ENCODE results near the gene CCBE1.
A peak's percentile ranks its signal among the peaks of the same experiment; 100 is the strongest.

CCBE1 gene

GRCh38 chr18:59663096-59663495 lies 34.1 kb downstream of the CCBE1 start:
- Histone ChIP-seq H2BK12ac (ENCODE audit: low read length) (no peak overlapping the region), H2BK120ac (ENCODE audit: insufficient read depth, low read length, poor library complexity) (no peak overlapping the region), H2BK5ac (ENCODE audit: low read depth, low read length, poor library complexity) (no peak overlapping the region), H3K9me3 (ENCODE audit: insufficient read depth, low read depth, low read length) (no peaks in the 10 kb centered on the region), H3K79me2 (ENCODE audit: control insufficient read depth, insufficient read depth, low read length, poor library complexity) (no peaks in the 10 kb centered on the region), H3K27me3 (ENCODE audit: insufficient read depth, low read length) (no peaks in the 10 kb centered on the region), H3K27ac (ENCODE audit: low read depth, low read length) (no peak overlapping the region), H3K4me2 (ENCODE audit: low read length) (no peak overlapping the region), H3K79me1 (ENCODE audit: low read length) (peaks cover 2% of the 10 kb centered on the region), H4K8ac (ENCODE audit: low read depth, low read length) (no peak overlapping the region), H2AFZ (ENCODE audit: insufficient read depth, low read length, poor library complexity) (no peak overlapping the region), H3K36me3 (ENCODE audit: control insufficient read depth in 1 of 2, insufficient read depth in 2 of 2, low read length in 2 of 2) (no peaks in the 10 kb centered on the region), H3K14ac (ENCODE audit: low read length) (no peak overlapping the region), H3K23ac (ENCODE audit: low read length) (no peak overlapping the region), H3K9ac (ENCODE audit: low read length) (no peak overlapping the region), H3K18ac (ENCODE audit: low read length) (no peak overlapping the region), H3K4me3 (ENCODE audit: low read depth, low read length) (no peak overlapping the region), H4K91ac (ENCODE audit: low read depth, low read length) (no peak overlapping the region), H3K4ac (ENCODE audit: low read depth, low read length) (no peak overlapping the region), H4K12ac (ENCODE audit: low read depth, low read length) (no peak overlapping the region), H3K4me1 (ENCODE audit: control insufficient read depth in 1 of 2, insufficient read depth in 2 of 2, low read length in 2 of 2) (no peaks in the 10 kb centered on the region), H2AK5ac (ENCODE audit: low read length) (no peak overlapping the region)
- no CpG with 5 or more reads among the region's 1 CpG for WGBS (ENCODE audit: extremely low coverage, insufficient coverage, insufficient read length)
- DNase-seq = peak in 1 of 2 donors; percentile 32

GRCh38 chr18:59661891-59662701 lies 35.1 kb downstream of the CCBE1 start:
- Histone ChIP-seq H2AFZ (ENCODE audit: insufficient read depth, low read length, poor library complexity) (no peak overlapping the region), H3K23ac (ENCODE audit: low read length) (no peak overlapping the region), H3K9ac (ENCODE audit: low read length) (no peak overlapping the region), H4K8ac (ENCODE audit: low read depth, low read length) (no peak overlapping the region), H4K91ac (ENCODE audit: low read depth, low read length) (no peak overlapping the region), H4K12ac (ENCODE audit: low read depth, low read length) (no peak overlapping the region), H3K79me1 (ENCODE audit: low read length) (peaks cover 2% of the 10 kb centered on the region), H2BK12ac (ENCODE audit: low read length) (no peak overlapping the region), H3K4me1 (ENCODE audit: control insufficient read depth in 1 of 2, insufficient read depth in 2 of 2, low read length in 2 of 2) (no peaks in the 10 kb centered on the region), H3K14ac (ENCODE audit: low read length) (no peak overlapping the region), H3K18ac (ENCODE audit: low read length) (no peak overlapping the region), H3K9me3 (ENCODE audit: insufficient read depth, low read depth, low read length) (no peaks in the 10 kb centered on the region), H3K27ac (ENCODE audit: low read depth, low read length) (no peak overlapping the region), H3K4me2 (ENCODE audit: low read length) (no peak overlapping the region), H3K79me2 (ENCODE audit: control insufficient read depth, insufficient read depth, low read length, poor library complexity) (no peaks in the 10 kb centered on the region), H3K36me3 (ENCODE audit: control insufficient read depth in 1 of 2, insufficient read depth in 2 of 2, low read length in 2 of 2) (no peaks in the 10 kb centered on the region), H3K4ac (ENCODE audit: low read depth, low read length) (no peak overlapping the region), H2AK5ac (ENCODE audit: low read length) (no peak overlapping the region), H2BK120ac (ENCODE audit: insufficient read depth, low read length, poor library complexity) (no peak overlapping the region), H2BK5ac (ENCODE audit: low read depth, low read length, poor library complexity) (no peak overlapping the region), H3K4me3 (ENCODE audit: low read depth, low read length) (no peak overlapping the region), H3K27me3 (ENCODE audit: insufficient read depth, low read length) (no peaks in the 10 kb centered on the region)
- DNase-seq = peak; percentile 28 to 39
- WGBS (ENCODE audit: extremely low coverage, insufficient coverage, insufficient read length) = no CpG with 5 or more reads among the region's 2 CpGs

GRCh38 chr18:59660786-59661743 lies 36.2 kb downstream of the CCBE1 start:
- H2BK5ac ChIP-seq (ENCODE audit: low read depth, low read length, poor library complexity) = no peak overlapping the region
- DNase-seq = peak in 1 of 2 donors; percentile 73
- no peak overlapping the region for H3K14ac ChIP-seq (ENCODE audit: low read length)
- H2AFZ ChIP-seq (ENCODE audit: insufficient read depth, low read length, poor library complexity) = no peak overlapping the region
- no peak overlapping the region for H3K9ac ChIP-seq (ENCODE audit: low read length)
- H3K23ac ChIP-seq (ENCODE audit: low read length) = no peak overlapping the region
- no peak overlapping the region for H3K27ac ChIP-seq (ENCODE audit: low read depth, low read length)
- H3K79me1 ChIP-seq (ENCODE audit: low read length) = peaks cover 2% of the 10 kb centered on the region
- no peaks in the 10 kb centered on the region for H3K27me3 ChIP-seq (ENCODE audit: insufficient read depth, low read length)
- WGBS (ENCODE audit: extremely low coverage, insufficient coverage, insufficient read length) = no CpG with 5 or more reads among the region's 8 CpGs
- H3K4me1 ChIP-seq (ENCODE audit: control insufficient read depth in 1 of 2, insufficient read depth in 2 of 2, low read length in 2 of 2) = no peaks in the 10 kb centered on the region
- no peak overlapping the region for H4K91ac ChIP-seq (ENCODE audit: low read depth, low read length)
- H3K36me3 ChIP-seq (ENCODE audit: control insufficient read depth in 1 of 2, insufficient read depth in 2 of 2, low read length in 2 of 2) = no peaks in the 10 kb centered on the region
- H4K8ac ChIP-seq (ENCODE audit: low read depth, low read length) = no peak overlapping the region
- H3K79me2 ChIP-seq (ENCODE audit: control insufficient read depth, insufficient read depth, low read length, poor library complexity) = no peaks in the 10 kb centered on the region
- no peak overlapping the region for H4K12ac ChIP-seq (ENCODE audit: low read depth, low read length)
- H3K18ac ChIP-seq (ENCODE audit: low read length) = no peak overlapping the region
- H2BK120ac ChIP-seq (ENCODE audit: insufficient read depth, low read length, poor library complexity) = no peak overlapping the region
- no peak overlapping the region for H3K4me3 ChIP-seq (ENCODE audit: low read depth, low read length)
- H2BK12ac ChIP-seq (ENCODE audit: low read length) = no peak overlapping the region
- H3K4ac ChIP-seq (ENCODE audit: low read depth, low read length) = no peak overlapping the region
- no peak overlapping the region for H2AK5ac ChIP-seq (ENCODE audit: low read length)
- no peak overlapping the region for H3K4me2 ChIP-seq (ENCODE audit: low read length)
- no peaks in the 10 kb centered on the region for H3K9me3 ChIP-seq (ENCODE audit: insufficient read depth, low read depth, low read length)

DNA sequence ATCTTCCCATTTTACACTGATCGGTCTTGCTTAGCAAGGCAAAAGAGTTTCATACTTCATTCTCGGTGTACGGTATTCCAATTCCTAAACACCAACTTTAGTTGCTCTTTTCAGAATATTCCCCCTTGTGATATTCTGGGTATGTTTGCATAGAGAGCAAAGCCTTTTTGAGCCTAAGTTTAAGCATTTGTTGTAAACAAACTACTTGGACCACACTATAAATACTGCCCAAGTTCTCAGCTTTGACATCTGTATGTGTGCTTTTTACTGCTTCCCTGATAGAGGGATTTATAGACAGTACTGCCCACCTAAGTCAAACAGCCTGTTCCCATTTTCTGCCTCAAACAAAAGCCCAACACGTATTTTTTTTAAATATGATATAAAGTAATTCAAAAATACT lies 36.9 kb downstream of the CCBE1 start:
- WGBS (ENCODE audit: extremely low coverage, insufficient coverage, insufficient read length) = no CpG with 5 or more reads among the region's 4 CpGs
- H3K27ac ChIP-seq (ENCODE audit: low read depth, low read length) = no peak overlapping the region
- peaks cover 2% of the 10 kb centered on the region for H3K79me1 ChIP-seq (ENCODE audit: low read length)
- no peak overlapping the region for H4K8ac ChIP-seq (ENCODE audit: low read depth, low read length)
- H2BK12ac ChIP-seq (ENCODE audit: low read length) = no peak overlapping the region
- H3K9ac ChIP-seq (ENCODE audit: low read length) = no peak overlapping the region
- H3K18ac ChIP-seq (ENCODE audit: low read length) = no peak overlapping the region
- no peaks in the 10 kb centered on the region for H3K36me3 ChIP-seq (ENCODE audit: control insufficient read depth in 1 of 2, insufficient read depth in 2 of 2, low read length in 2 of 2)
- H4K91ac ChIP-seq (ENCODE audit: low read depth, low read length) = no peak overlapping the region
- H3K27me3 ChIP-seq (ENCODE audit: insufficient read depth, low read length) = no peaks in the 10 kb centered on the region
- H3K14ac ChIP-seq (ENCODE audit: low read length) = no peak overlapping the region
- H3K4ac ChIP-seq (ENCODE audit: low read depth, low read length) = no peak overlapping the region
- no peaks in the 10 kb centered on the region for H3K9me3 ChIP-seq (ENCODE audit: insufficient read depth, low read depth, low read length)
- no peak overlapping the region for H4K12ac ChIP-seq (ENCODE audit: low read depth, low read length)
- no peak overlapping the region for H3K23ac ChIP-seq (ENCODE audit: low read length)
- H3K4me1 ChIP-seq (ENCODE audit: control insufficient read depth in 1 of 2, insufficient read depth in 2 of 2, low read length in 2 of 2) = peaks cover 0 to 4% of the 10 kb centered on the region in 2 experiments
- H2AK5ac ChIP-seq (ENCODE audit: low read length) = no peak overlapping the region
- H2BK5ac ChIP-seq (ENCODE audit: low read depth, low read length, poor library complexity) = no peak overlapping the region
- no peak overlapping the region for H2AFZ ChIP-seq (ENCODE audit: insufficient read depth, low read length, poor library complexity)
- H3K79me2 ChIP-seq (ENCODE audit: control insufficient read depth, insufficient read depth, low read length, poor library complexity) = no peaks in the 10 kb centered on the region
- DNase-seq = no peak
- no peak overlapping the region for H3K4me3 ChIP-seq (ENCODE audit: low read depth, low read length)
- no peak overlapping the region for H2BK120ac ChIP-seq (ENCODE audit: insufficient read depth, low read length, poor library complexity)
- no peak overlapping the region for H3K4me2 ChIP-seq (ENCODE audit: low read length)
